MM.1S (cell line): ENCODE measurements around the gene PER1.

Source experiments
- DNase-seq: peaks from one replicate; pipeline ENCODE4 v3.0.0-alpha.2; 2015
- H2AFZ ChIP-seq: fragments of 300-600 bp; sonication (generic); 2 replicates; pipeline ENCODE4 v1.6.0; 2016; ENCODE audit warnings: antibody characterized with exemption, low read length
- H3F3A ChIP-seq: fragments of 300-600 bp; sonication (generic); 2 replicates; pipeline ENCODE4 v1.6.1; 2016; ENCODE audit warnings: mild to moderate bottlenecking, antibody characterized with exemption, low read length, moderate library complexity, mixed read lengths; ENCODE audit not compliant: insufficient read depth
- H3K27ac ChIP-seq: fragments of 300-600 bp; sonication (generic); 2 replicates; pipeline ENCODE4 v1.5.1; 2016; ENCODE audit warnings: mild to moderate bottlenecking, low read length
- H3K27me3 ChIP-seq: fragments of 300-600 bp; sonication (generic); replicated peaks from 2 replicates; pipeline ENCODE4 v1.6.0; 2016; ENCODE audit warnings: low read length; ENCODE audit not compliant: insufficient read depth
- H3K36me3 ChIP-seq: fragments of 300-600 bp; sonication (generic); replicated peaks from 2 replicates; pipeline ENCODE4 v1.6.1; 2016; ENCODE audit warnings: mild to moderate bottlenecking, low read length, mixed read lengths; ENCODE audit not compliant: insufficient read depth
- H3K4me1 ChIP-seq: fragments of 300-600 bp; sonication (generic); 2 replicates; pipeline ENCODE4 v1.6.1; 2016; ENCODE audit warnings: low read length, mixed read lengths
- H3K4me2 ChIP-seq: fragments of 300-600 bp; sonication (generic); 2 replicates; pipeline ENCODE4 v1.6.0; 2016; ENCODE audit warnings: low read depth, low read length
- H3K4me3 ChIP-seq: fragments of 300-600 bp; sonication (generic); 2 replicates; pipeline ENCODE4 v1.5.1; 2016; ENCODE audit warnings: low read length, mixed read lengths
- H3K79me2 ChIP-seq: fragments of 300-600 bp; sonication (generic); 2 replicates; pipeline ENCODE4 v1.6.1; 2016; ENCODE audit warnings: mixed run types, low read length, mixed read lengths
- H3K9ac ChIP-seq: fragments of 300-600 bp; sonication (generic); 2 replicates; pipeline ENCODE4 v1.6.1; 2016; ENCODE audit warnings: low read length, mixed read lengths
- H3K9me2 ChIP-seq: fragments of 300-600 bp; sonication (generic); replicated peaks from 2 replicates; pipeline ENCODE4 v1.6.1; 2016; ENCODE audit warnings: mild to moderate bottlenecking, low read length, mixed read lengths; ENCODE audit not compliant: insufficient read depth
- H3K9me3 ChIP-seq: fragments of 300-600 bp; sonication (generic); replicated peaks from 2 replicates; pipeline ENCODE4 v1.6.1; 2016; ENCODE audit warnings: mild to moderate bottlenecking, low read length, mixed read lengths; ENCODE audit not compliant: insufficient read depth
- H4K20me1 ChIP-seq: fragments of 300-600 bp; sonication (generic); 2 replicates; pipeline ENCODE4 v1.6.1; 2016; ENCODE audit warnings: mild to moderate bottlenecking, low read length, moderate library complexity, mixed read lengths; ENCODE audit not compliant: insufficient read depth
- CTCF ChIP-seq: fragments of 300-600 bp; sonication (generic); IDR thresholded peaks from 2 replicates; pipeline ENCODE4 v1.5.1; 2016; ENCODE audit warnings: antibody characterized with exemption, low read length, mixed read lengths
- EZH2 ChIP-seq: fragments of 300-600 bp; sonication (generic); optimal IDR thresholded peaks from 2 replicates; pipeline ENCODE3; 2017; ENCODE audit warnings: low read depth, mild to moderate bottlenecking, antibody characterized with exemption, low read length, mixed read lengths
- EZH2phosphoT487 ChIP-seq: fragments of 300-600 bp; sonication (generic); IDR thresholded peaks from 2 replicates; pipeline ENCODE4 v1.6.1; 2018; ENCODE audit warnings: antibody characterized with exemption, low read length

Gene PER1

GRCh38 chr17:8166731-8167130 lies 14.5 kb upstream of the PER1 start:
- Histone ChIP-seq H2AFZ (no peak overlapping the region), H3K79me2 (peaks cover 15% of the 10 kb centered on the region), H3K27me3 (no peaks in the 10 kb centered on the region), H3K9me3 (no peaks in the 10 kb centered on the region), H4K20me1 (no peaks in the 10 kb centered on the region), H3K9me2 (no peaks in the 10 kb centered on the region), H3F3A (peaks cover 8% of the 10 kb centered on the region; the same call in 1 of the 2 replicates), H3K4me1 (peaks cover 11% of the 10 kb centered on the region), H3K27ac (no peak overlapping the region), H3K4me2 (no peak overlapping the region), H3K9ac (no peak overlapping the region), H3K4me3 (no peak overlapping the region), H3K36me3 (no peaks in the 10 kb centered on the region)
- TF ChIP-seq EZH2 (no peak), EZH2phosphoT487 (no peak), CTCF (no peak)
- no peak for DNase-seq

DNA sequence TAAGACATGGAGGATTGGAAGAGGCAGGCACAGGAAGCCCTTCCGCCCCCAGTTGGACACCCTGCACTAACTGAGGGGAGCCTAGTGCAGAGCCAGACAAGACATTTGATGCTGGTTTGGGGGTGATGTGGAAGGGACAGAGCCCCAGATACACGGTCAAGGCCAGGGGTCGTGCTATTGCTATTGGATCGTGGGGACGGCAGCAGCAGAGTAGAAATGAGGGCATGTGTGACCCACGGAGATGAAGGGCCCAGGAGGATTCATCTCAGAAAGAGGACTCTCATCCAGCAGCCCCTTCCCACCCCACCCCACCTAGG lies 12.6 kb upstream of the PER1 start:
- H3K9me2 ChIP-seq, result no peaks in the 10 kb centered on the region
- TF ChIP-seq EZH2, result no peak
- TF ChIP-seq CTCF, result no peak
- no peak for TF ChIP-seq EZH2phosphoT487
- H3K27me3 ChIP-seq, result no peaks in the 10 kb centered on the region
- H3K4me2 ChIP-seq, result no peak overlapping the region
- H3K79me2 ChIP-seq, result peaks cover 27% of the 10 kb centered on the region
- H3K36me3 ChIP-seq, result no peaks in the 10 kb centered on the region
- DNase-seq, result no peak
- peaks cover 16% of the 10 kb centered on the region; the same call in 1 of the 2 replicates for H3F3A ChIP-seq
- no peaks in the 10 kb centered on the region for H3K9me3 ChIP-seq
- H3K9ac ChIP-seq, result no peak overlapping the region
- no peak overlapping the region for H3K27ac ChIP-seq
- H3K4me3 ChIP-seq, result no peak overlapping the region
- H3K4me1 ChIP-seq, result peaks cover 17% of the 10 kb centered on the region
- H2AFZ ChIP-seq, result no peak overlapping the region
- H4K20me1 ChIP-seq, result no peaks in the 10 kb centered on the region

DNA sequence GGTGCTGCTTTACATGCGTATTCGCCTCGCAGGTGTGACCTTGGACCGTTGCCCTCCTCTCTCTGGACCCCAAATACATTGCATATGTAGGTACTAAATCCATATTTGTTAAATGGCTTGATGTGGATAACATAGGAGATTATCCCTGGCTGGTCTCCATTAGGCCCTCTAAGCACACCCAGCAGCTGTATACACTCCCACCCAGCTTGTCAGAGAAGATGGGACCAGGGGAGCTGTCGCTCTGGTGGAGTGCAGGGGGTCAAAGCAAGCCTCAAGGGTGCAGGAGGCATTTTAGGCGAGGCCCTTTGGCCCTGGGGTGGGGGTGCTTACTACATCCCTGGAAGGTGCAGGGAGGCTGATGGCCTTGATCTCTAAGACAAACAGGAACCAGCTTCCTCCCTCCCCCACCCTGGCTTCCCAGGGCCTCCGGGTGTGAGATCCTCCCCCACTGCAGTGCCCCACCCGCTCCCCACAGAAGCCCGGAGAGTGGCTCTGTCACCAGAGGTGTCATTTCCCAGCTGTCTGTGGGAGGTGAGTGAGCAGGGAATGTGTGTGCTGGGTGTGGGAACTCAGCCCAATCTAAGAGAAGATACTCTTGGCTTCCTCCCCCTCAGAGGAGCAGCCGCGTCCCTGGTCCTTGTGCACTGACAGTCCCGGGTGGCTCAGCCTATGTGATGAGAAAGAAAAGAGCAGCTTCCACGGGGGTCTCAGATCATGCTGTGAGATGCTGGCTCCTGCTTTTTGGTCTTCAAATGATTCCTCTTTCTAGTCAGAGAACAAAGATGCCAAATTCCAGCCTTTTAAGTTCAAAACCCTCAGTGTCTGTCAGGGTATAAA lies 12.0 kb upstream of the PER1 start:
- no peak for DNase-seq
- H3F3A ChIP-seq, result peaks cover 16% of the 10 kb centered on the region; the same call in 1 of the 2 replicates
- H3K27me3 ChIP-seq, result no peaks in the 10 kb centered on the region
- peaks cover 17% of the 10 kb centered on the region for H3K4me1 ChIP-seq
- no peak overlapping the region for H3K4me3 ChIP-seq
- H3K9ac ChIP-seq, result no peak overlapping the region; the same call in 1 of the 2 replicates
- no peak overlapping the region for H3K4me2 ChIP-seq
- H4K20me1 ChIP-seq, result no peaks in the 10 kb centered on the region
- no peak overlapping the region for H3K27ac ChIP-seq
- no peak overlapping the region for H2AFZ ChIP-seq
- H3K36me3 ChIP-seq, result no peaks in the 10 kb centered on the region
- TF ChIP-seq CTCF, result no peak
- no peak for TF ChIP-seq EZH2phosphoT487
- TF ChIP-seq EZH2, result no peak
- no peaks in the 10 kb centered on the region for H3K9me3 ChIP-seq
- H3K79me2 ChIP-seq, result peaks cover 32% of the 10 kb centered on the region
- no peaks in the 10 kb centered on the region for H3K9me2 ChIP-seq
